Ascending aorta (tissue), 2 donors: ENCODE data around the gene RPS8. TPM values are rescaled to one million over a fixed set of nuclear protein-coding genes. Genes with fewer than 3 reads are reported as not detected.
A peak's percentile ranks its signal among the peaks of the same experiment; 100 is the strongest.

Experiments
- DNase-seq, 2 donors: peaks; one replicate each; pipeline ENCODE4 v3.0.0-alpha.2; 2019; ENCODE audit warnings: low spot score in 2 of 2
- H3K27ac ChIP-seq, 2 donors: fragments of 200-600 bp; sonication (generic); one replicate each; pipeline ENCODE4 v1.5.1; 2016 to 2017; ENCODE audit warnings: mild to moderate bottlenecking in 1 of 2
- H3K27me3 ChIP-seq: fragments of 200-600 bp; sonication (generic); one replicate; pipeline ENCODE4 v1.5.1; 2017
- H3K36me3 ChIP-seq, 2 donors: fragments of 200-600 bp; sonication (generic); one replicate each; pipeline ENCODE4 v1.5.1; 2016
- H3K4me1 ChIP-seq, 2 donors: fragments of 200-600 bp; sonication (generic); one replicate each; pipeline ENCODE4 v1.5.1; 2016 to 2017; ENCODE audit warnings: mild to moderate bottlenecking in 1 of 2
- H3K4me3 ChIP-seq, 2 donors: fragments of 200-600 bp; sonication (generic); one replicate each; pipeline ENCODE4 v1.5.1; 2016 to 2017; ENCODE audit warnings: mild to moderate bottlenecking in 1 of 2
- H3K9me3 ChIP-seq, 2 donors: fragments of 200-600 bp; sonication (generic); one replicate each; pipeline ENCODE4 v1.5.1; 2016
- intact Hi-C: fragments of 100-400 bp; cut with DNase I; formaldehyde crosslinking; loops from one replicate; pipeline ENCODE4 v1.15.1; 2023
- total RNA-seq: library from RNA; depleted of rRNA; stranded (reverse); fragments of >200 nt; gene quantifications from one replicate; pipeline ENCODE4 v1.1.0, GENCODE V29; 2016
- TF ChIP-seq, protein P1 (sequence below), 3 experiments: fragments of 200-600 bp in 2 of 3; fragments of 450-650 bp in 1 of 3; sonication (generic) in 2 of 3; IDR thresholded peaks; one replicate each; pipeline ENCODE4 v1.5.1; 2016 to 2019; ENCODE audit warnings: antibody characterized with exemption in 3 of 3, mild to moderate bottlenecking in 1 of 3, moderate library complexity in 1 of 3

RPS8 gene
- total RNA-seq, 1 donor from 2014 or later = 1,693 TPM

DNA sequence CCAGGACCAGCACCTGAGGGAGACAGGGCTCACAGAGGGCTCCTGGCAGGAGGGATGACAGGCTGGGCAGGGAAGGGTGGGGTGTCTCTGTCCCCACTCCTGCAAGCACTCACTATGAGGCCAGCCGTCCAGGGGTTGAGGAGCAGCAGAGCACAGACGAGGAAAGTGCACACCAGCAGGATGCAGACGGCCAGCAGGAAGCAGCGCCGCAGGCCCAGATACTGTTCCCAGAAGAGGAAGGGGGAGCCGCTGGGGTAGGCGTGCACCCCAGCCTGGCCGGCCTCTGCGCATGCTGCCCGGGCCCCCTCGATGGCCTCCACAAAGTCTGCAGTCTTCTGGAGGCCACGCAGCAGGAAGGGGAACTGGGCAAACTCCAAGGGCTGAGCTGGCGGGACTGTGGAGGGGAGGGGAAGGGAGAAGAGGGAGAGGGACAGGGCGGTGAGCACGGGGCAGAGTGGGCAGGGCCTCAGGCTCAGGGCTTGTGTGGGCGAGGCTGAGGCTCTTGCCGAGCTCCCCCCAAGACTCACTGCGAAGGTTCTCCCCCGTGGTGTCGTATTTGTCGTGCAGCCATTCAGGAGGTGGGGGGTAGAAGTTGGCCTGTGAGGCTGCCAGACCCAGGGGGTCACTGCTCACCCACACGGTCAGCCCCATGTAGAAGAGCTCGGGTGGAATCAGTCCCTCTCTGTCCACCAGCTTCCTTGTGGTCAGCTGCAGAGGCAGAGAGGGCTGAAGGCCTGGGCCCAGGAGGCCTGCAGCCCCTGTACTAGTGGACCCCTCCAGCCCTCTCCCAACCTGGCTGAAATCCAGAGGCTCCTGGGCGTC lies 51.2 kb downstream of the RPS8 start:
- peak in 1 of 2 donors; percentile 80 for DNase-seq
- TF ChIP-seq, protein P1, sequence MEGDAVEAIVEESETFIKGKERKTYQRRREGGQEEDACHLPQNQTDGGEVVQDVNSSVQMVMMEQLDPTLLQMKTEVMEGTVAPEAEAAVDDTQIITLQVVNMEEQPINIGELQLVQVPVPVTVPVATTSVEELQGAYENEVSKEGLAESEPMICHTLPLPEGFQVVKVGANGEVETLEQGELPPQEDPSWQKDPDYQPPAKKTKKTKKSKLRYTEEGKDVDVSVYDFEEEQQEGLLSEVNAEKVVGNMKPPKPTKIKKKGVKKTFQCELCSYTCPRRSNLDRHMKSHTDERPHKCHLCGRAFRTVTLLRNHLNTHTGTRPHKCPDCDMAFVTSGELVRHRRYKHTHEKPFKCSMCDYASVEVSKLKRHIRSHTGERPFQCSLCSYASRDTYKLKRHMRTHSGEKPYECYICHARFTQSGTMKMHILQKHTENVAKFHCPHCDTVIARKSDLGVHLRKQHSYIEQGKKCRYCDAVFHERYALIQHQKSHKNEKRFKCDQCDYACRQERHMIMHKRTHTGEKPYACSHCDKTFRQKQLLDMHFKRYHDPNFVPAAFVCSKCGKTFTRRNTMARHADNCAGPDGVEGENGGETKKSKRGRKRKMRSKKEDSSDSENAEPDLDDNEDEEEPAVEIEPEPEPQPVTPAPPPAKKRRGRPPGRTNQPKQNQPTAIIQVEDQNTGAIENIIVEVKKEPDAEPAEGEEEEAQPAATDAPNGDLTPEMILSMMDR (IDR thresholded peaks at IDR 0.05) = no peak
- intact Hi-C loops = no loop called here
- H3K4me1 ChIP-seq = no peaks in the 10 kb centered on the region
- H3K4me3 ChIP-seq = no peak overlapping the region
- H3K27ac ChIP-seq = peak overlapping the region in 1 of 2 donors; percentile 30
- no peaks in the 10 kb centered on the region for H3K9me3 ChIP-seq
- no peaks in the 10 kb centered on the region for H3K36me3 ChIP-seq
- H3K27me3 ChIP-seq = no peaks in the 10 kb centered on the region

DNA sequence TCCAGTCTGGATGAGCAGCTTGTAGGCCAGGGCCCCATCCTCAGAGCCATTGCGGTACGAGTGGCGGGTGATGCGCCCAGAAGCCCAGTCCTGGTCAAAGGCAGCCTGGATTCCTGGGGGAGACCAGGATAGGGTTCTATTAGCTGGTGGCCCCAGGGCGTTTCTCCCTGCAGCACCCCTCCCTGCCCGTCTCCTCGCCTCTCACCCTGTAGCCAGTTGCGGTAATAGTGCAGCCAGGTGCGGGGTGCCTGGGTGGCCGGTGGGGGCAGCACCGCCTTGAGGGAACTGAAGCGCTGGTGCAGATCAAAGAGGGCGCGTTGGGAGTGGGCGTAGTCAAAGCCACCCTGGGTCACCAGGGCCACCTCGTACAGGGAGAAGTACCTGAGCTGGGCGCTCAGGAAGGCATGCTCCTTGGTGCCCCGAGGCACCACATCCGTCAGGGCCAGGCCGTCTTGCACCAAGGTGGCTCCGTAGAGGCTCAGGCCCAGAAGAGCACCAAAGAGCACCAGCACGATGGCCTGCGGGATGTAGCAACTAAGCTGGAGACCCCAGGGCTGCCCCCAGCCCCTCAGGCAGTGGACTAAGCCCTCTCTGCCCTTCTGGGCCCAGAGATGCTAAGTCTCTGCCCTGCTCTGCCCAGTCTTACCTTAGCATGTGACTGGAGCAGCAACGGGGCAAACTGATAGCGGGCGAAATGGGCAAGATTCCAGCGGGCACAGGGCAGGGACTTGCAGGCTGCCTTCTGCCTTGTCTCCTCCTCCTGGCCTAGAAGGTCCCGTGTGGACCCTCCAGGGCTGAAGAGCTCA lies 52.1 kb downstream of the RPS8 start:
- intact Hi-C loops = no loop called here
- Histone ChIP-seq H3K27ac (no peak overlapping the region), H3K4me3 (no peak overlapping the region), H3K4me1 (no peaks in the 10 kb centered on the region), H3K27me3 (no peaks in the 10 kb centered on the region), H3K9me3 (no peaks in the 10 kb centered on the region), H3K36me3 (no peaks in the 10 kb centered on the region)
- TF ChIP-seq, protein P1 (IDR thresholded peaks at IDR 0.05) = no peak
- no peak for DNase-seq

DNA sequence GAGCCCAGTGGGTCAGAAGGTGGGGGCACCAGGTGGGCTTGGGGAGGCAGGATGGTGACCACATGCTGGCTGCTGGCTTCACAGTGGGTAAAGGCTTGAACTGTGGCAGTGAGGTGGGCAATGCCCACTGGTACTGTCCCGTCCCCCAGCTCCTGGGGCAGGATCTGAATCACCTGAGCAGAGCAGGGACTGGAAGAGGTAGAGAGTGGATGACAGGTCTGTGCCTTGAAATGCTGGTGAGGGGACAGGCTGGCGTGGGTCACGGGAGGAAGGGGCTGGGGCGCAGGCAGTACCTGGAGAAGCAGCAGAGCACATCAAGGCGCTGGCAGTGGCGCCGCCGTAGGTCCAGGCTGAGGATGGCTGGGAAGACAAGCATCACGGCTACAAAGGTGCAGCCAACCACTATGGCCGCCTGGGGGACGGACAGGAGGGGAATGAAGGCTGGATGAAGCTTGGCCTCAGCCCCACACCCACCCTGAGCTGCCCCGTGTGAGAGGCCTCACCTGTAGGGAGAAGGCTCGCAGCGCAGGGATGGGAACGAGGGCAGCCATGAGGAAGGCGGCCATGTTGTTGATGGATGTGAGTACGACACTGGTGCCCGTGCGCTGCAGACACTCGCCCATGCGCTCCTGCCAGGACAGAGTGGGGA lies 52.8 kb downstream of the RPS8 start:
- H3K4me3 ChIP-seq = no peak overlapping the region
- TF ChIP-seq, protein P1 (IDR thresholded peaks at IDR 0.05) = no peak
- intact Hi-C loops = no loop called here
- H3K36me3 ChIP-seq = no peaks in the 10 kb centered on the region
- H3K27ac ChIP-seq = no peak overlapping the region
- H3K9me3 ChIP-seq = no peaks in the 10 kb centered on the region
- no peak for DNase-seq
- no peaks in the 10 kb centered on the region for H3K27me3 ChIP-seq
- H3K4me1 ChIP-seq = no peaks in the 10 kb centered on the region

Other genes with a start within 250 kb of the RPS8 start
- gene TMEM53, start 101.1 kb upstream of the RPS8 start, total RNA-seq = 9.2 TPM
- not detected for gene ARMH1, start 100.8 kb upstream of the RPS8 start, total RNA-seq
- gene RNU5D-1, start 44.4 kb upstream of the RPS8 start, total RNA-seq = not detected
- gene KIF2C, start 35.7 kb upstream of the RPS8 start, total RNA-seq = 0.53 TPM
- gene BEST4, start 12.6 kb downstream of the RPS8 start, total RNA-seq = not detected
- gene PLK3, start 24.8 kb downstream of the RPS8 start, total RNA-seq = 107 TPM
- gene DYNLT4, start 31.8 kb downstream of the RPS8 start, total RNA-seq = not detected
- gene BTBD19, start 33.0 kb downstream of the RPS8 start, total RNA-seq = 15.1 TPM
- not detected for gene PTCH2, start 67.7 kb downstream of the RPS8 start, total RNA-seq
- 3.6 TPM for gene EIF2B3, start 211.1 kb downstream of the RPS8 start, total RNA-seq
- gene HECTD3, start 235.8 kb downstream of the RPS8 start, total RNA-seq = 32.1 TPM
- 150 TPM for gene UROD, start 236.7 kb downstream of the RPS8 start, total RNA-seq